Keratinocyte (primary cell): ENCODE data around the gene C1orf50. TPM values are rescaled to one million over a fixed set of nuclear protein-coding genes. Genes with fewer than 3 reads are reported as not detected.

ENCODE experiments used
- DNase-seq: peaks from one replicate; pipeline ENCODE4 v3.0.0-alpha.2; 2011; ENCODE audit warnings: low read depth, missing footprints, low spot score
- FAIRE-seq: peaks from 2 replicates; lab custom pipeline; 2011; peaks lifted over from hg19 to GRCh38; lab: Jason Lieb, UNC
- H2AFZ ChIP-seq: 2 replicates; pipeline ENCODE4 v1.6.0; 2012; ENCODE audit warnings: low read length, control low read depth, inconsistent platforms; ENCODE audit not compliant: control insufficient read depth
- H3K27ac ChIP-seq: 2 replicates; pipeline ENCODE4 v1.5.1; 2011; ENCODE audit warnings: low read length; ENCODE audit not compliant: control insufficient read depth, insufficient read depth
- H3K27me3 ChIP-seq: 3 replicates; pipeline ENCODE4 v1.6.0; 2011; ENCODE audit warnings: low read length; ENCODE audit not compliant: control insufficient read depth, insufficient read depth; ENCODE audit errors: extremely low read depth
- H3K36me3 ChIP-seq, 2 experiments: 2 replicates in 1 of 2; 3 replicates in 1 of 2; pipeline ENCODE4 v1.5.1; 2011; ENCODE audit warnings: low read length in 2 of 2, mild to moderate bottlenecking in 1 of 2; ENCODE audit not compliant: control insufficient read depth in 2 of 2, insufficient read depth in 2 of 2; ENCODE audit errors: extremely low read depth in 1 of 2
- H3K4me1 ChIP-seq: 3 replicates; pipeline ENCODE4 v1.5.1; 2011; ENCODE audit warnings: low read length; ENCODE audit not compliant: control insufficient read depth, insufficient read depth; ENCODE audit errors: extremely low read depth
- H3K4me2 ChIP-seq: 3 replicates; pipeline ENCODE4 v1.6.0; 2011; ENCODE audit warnings: low read depth, low read length; ENCODE audit not compliant: control insufficient read depth, insufficient read depth; ENCODE audit errors: extremely low read depth
- H3K4me3 ChIP-seq, 3 experiments: fragments of 200-600 bp in 1 of 3; sonication (generic) in 1 of 3; 2 replicates in 2 of 3; 3 replicates in 1 of 3; pipeline ENCODE4 v1.5.1; 2011 to 2016; ENCODE audit warnings: low read length in 3 of 3, mild to moderate bottlenecking in 3 of 3, control low read depth in 2 of 3, inconsistent platforms in 1 of 3, low read depth in 1 of 3, mixed read lengths in 1 of 3, mixed run types in 1 of 3, moderate library complexity in 1 of 3; ENCODE audit not compliant: control insufficient read depth in 2 of 3, insufficient read depth in 2 of 3; ENCODE audit errors: extremely low read depth in 1 of 3
- H3K79me2 ChIP-seq: 2 replicates; pipeline ENCODE4 v1.6.0; 2012; ENCODE audit warnings: low read length; ENCODE audit not compliant: control insufficient read depth, insufficient read depth
- H3K9ac ChIP-seq: 3 replicates; pipeline ENCODE4 v1.6.0; 2011; ENCODE audit warnings: low read length; ENCODE audit not compliant: control insufficient read depth, insufficient read depth; ENCODE audit errors: extremely low read depth
- H3K9me1 ChIP-seq: 3 replicates; pipeline ENCODE4 v1.6.0; 2011; ENCODE audit warnings: low read length; ENCODE audit not compliant: control insufficient read depth, insufficient read depth; ENCODE audit errors: extremely low read depth
- H3K9me3 ChIP-seq: 2 replicates; pipeline ENCODE4 v1.5.1; 2012; ENCODE audit warnings: low read depth, low read length; ENCODE audit not compliant: control insufficient read depth
- H4K20me1 ChIP-seq: 3 replicates; pipeline ENCODE4 v1.6.0; 2011; ENCODE audit warnings: low read length; ENCODE audit not compliant: control insufficient read depth, insufficient read depth; ENCODE audit errors: extremely low read depth
- EZH2 ChIP-seq: IDR thresholded peaks from one replicate; pipeline ENCODE4 v1.6.1; 2012; ENCODE audit warnings: inconsistent platforms, mild to moderate bottlenecking, low read length, moderate library complexity
- dilution Hi-C: fragments of 300-500 bp; cut with MboI; formaldehyde crosslinking; loops from one replicate; pipeline ENCODE4 v1.7.0; 2020; ENCODE audit warnings: low sequenced_read_pairs; ENCODE audit not compliant: extremely low pct_ligation_motif_present
- polyA plus RNA-seq, 5 experiments: library from polyadenylated mRNA; depleted of rRNA in 3 of 5; stranded (reverse) in 3 of 5; stranded (forward) in 1 of 5; unstranded in 1 of 5; fragments of >200 nt; gene quantifications; 1 replicate in 1 of 5; 2 replicates in 3 of 5; 3 replicates in 1 of 5; pipeline versions ENCODE4 v1.2.1 to v1.2.3, GENCODE V29; 2011 to 2012; ENCODE audit warnings: missing spikeins in 2 of 5, low read depth in 1 of 5, low replicate concordance in 1 of 5
- TF ChIP-seq, protein P1 (sequence below), 3 experiments: IDR thresholded peaks in 1 of 3; conservative IDR thresholded peaks in 1 of 3; optimal IDR thresholded peaks in 1 of 3; 2 replicates in 2 of 3; 3 replicates in 1 of 3; pipeline versions ENCODE3 to v1.5.1; 2011; ENCODE audit warnings: low read length in 3 of 3, mild to moderate bottlenecking in 3 of 3, moderate library complexity in 2 of 3, control low read depth in 1 of 3, inconsistent platforms in 1 of 3; ENCODE audit not compliant: insufficient read depth in 2 of 3; ENCODE audit errors: extremely low read depth in 1 of 3

Gene C1orf50
- polyA plus RNA-seq, 1 donor (not counting 4 experiments of a cell fraction or from before 2014, with no cell fraction given), result 9.6 TPM

DNA sequence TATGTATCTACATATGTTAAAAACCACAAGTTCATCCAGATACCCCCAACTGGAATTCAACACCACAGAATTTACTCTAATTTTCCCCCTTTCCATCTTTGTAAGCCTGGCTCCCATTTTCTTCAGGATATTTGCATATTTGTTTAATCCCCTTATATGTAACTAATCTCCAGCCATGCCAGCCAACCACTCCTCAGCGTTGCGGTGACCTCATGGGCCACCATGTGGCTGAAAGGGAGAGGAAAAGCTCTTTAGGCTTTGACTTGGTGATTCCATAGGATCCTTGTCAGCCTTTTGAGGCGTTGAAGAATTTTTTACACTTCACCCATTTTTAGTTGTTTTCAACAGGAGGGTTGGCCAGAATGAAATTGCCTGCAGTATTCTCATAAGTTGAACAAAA, 37.0 kb upstream of the C1orf50 start:
- H3K9ac ChIP-seq, result no peak overlapping the region
- H3K79me2 ChIP-seq, result no peaks in the 10 kb centered on the region
- peaks cover 2% of the 10 kb centered on the region for H3K4me1 ChIP-seq
- no peaks in the 10 kb centered on the region for H3K27me3 ChIP-seq
- FAIRE-seq (no peak), DNase-seq (no peak)
- no peaks in the 10 kb centered on the region for H3K9me3 ChIP-seq
- no peaks in the 10 kb centered on the region for H3K9me1 ChIP-seq
- no peak overlapping the region for H3K27ac ChIP-seq
- no peak for TF ChIP-seq EZH2
- TF ChIP-seq, protein P1, sequence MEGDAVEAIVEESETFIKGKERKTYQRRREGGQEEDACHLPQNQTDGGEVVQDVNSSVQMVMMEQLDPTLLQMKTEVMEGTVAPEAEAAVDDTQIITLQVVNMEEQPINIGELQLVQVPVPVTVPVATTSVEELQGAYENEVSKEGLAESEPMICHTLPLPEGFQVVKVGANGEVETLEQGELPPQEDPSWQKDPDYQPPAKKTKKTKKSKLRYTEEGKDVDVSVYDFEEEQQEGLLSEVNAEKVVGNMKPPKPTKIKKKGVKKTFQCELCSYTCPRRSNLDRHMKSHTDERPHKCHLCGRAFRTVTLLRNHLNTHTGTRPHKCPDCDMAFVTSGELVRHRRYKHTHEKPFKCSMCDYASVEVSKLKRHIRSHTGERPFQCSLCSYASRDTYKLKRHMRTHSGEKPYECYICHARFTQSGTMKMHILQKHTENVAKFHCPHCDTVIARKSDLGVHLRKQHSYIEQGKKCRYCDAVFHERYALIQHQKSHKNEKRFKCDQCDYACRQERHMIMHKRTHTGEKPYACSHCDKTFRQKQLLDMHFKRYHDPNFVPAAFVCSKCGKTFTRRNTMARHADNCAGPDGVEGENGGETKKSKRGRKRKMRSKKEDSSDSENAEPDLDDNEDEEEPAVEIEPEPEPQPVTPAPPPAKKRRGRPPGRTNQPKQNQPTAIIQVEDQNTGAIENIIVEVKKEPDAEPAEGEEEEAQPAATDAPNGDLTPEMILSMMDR (optimal IDR thresholded peaks at IDR 0.05 in 1 of 3, IDR thresholded peaks at IDR 0.05 in 1 of 3, conservative IDR thresholded peaks at IDR 0.05 in 1 of 3; ENCODE audit: extremely low read depth in 1 of 3, insufficient read depth in 2 of 3, low read length in 3 of 3), result no peak
- H3K4me3 ChIP-seq, result no peak overlapping the region
- H4K20me1 ChIP-seq, result no peaks in the 10 kb centered on the region
- H3K36me3 ChIP-seq, result no peaks in the 10 kb centered on the region
- no peak overlapping the region for H2AFZ ChIP-seq
- H3K4me2 ChIP-seq, result no peak overlapping the region
- dilution Hi-C loops, result no loop called here

DNA sequence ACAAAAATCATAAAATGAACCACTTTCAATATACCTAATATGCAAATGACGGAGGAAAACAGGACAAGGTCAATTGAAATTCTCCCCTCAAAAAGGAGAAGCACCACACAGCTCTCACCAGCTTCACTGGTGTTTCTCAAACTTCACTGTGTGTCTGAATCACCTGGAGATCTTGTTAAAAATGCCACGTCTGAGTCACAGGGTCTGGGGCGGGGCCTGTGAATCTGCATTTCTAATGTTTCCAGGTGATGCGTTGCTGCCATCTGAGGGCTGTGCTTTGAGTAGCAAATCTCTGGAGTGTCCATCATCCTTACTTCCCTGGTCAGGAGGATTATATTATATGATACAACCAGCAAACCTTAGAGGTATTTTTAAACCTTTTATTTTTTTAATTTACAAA, 36.1 kb upstream of the C1orf50 start:
- H3K9me3 ChIP-seq, result no peaks in the 10 kb centered on the region
- no peaks in the 10 kb centered on the region for H3K27me3 ChIP-seq
- no peak for DNase-seq
- H3K9me1 ChIP-seq, result no peaks in the 10 kb centered on the region
- peak; percentile 34 for FAIRE-seq
- H3K4me2 ChIP-seq, result no peak overlapping the region
- peaks cover 12% of the 10 kb centered on the region for H3K4me1 ChIP-seq
- dilution Hi-C loops, result no loop called here
- H3K36me3 ChIP-seq, result no peaks in the 10 kb centered on the region
- H4K20me1 ChIP-seq, result no peaks in the 10 kb centered on the region
- H3K79me2 ChIP-seq, result no peaks in the 10 kb centered on the region
- H3K4me3 ChIP-seq, result no peak overlapping the region
- no peak overlapping the region for H3K27ac ChIP-seq
- H3K9ac ChIP-seq, result no peak overlapping the region
- no peak for TF ChIP-seq EZH2
- TF ChIP-seq, protein P1 (optimal IDR thresholded peaks at IDR 0.05 in 1 of 3, IDR thresholded peaks at IDR 0.05 in 1 of 3, conservative IDR thresholded peaks at IDR 0.05 in 1 of 3; ENCODE audit: extremely low read depth in 1 of 3, insufficient read depth in 2 of 3, low read length in 3 of 3), result peak in 1 of 3 experiments; percentile 54
- H2AFZ ChIP-seq, result no peak overlapping the region
